IMR-90 (cell line): ENCODE measurements around the gene BANP. TPM values are rescaled to one million over a fixed set of nuclear protein-coding genes. Genes with fewer than 3 reads are reported as not detected.

ENCODE experiments used
- ATAC-seq: fragments of 200-7000 bp; cut with Tn5 transposase; 2 replicates; pipeline ENCODE4 v1.9.1; 2020; ENCODE audit warnings: low read depth, mild to moderate bottlenecking, moderate library complexity
- BruUV-seq: library from RNA; stranded (reverse); fragments of 400-500 nt; replicated peaks from 2 replicates; lab custom pipeline; 2021; lab: Mats Ljungman, UMichigan
- CTCF ChIA-PET: fragments of 300-600 bp; formaldehyde crosslinking; extraction: SDS; loops from one replicate; lab custom pipeline; 2021; ENCODE audit warnings: antibody characterized with exemption; lab: Yijun Ruan, JAX
- POLR2A ChIA-PET: fragments of 300-600 bp; sonication (Branson Sonifier 250); formaldehyde crosslinking; loops from one replicate; lab custom pipeline; 2022; ENCODE audit warnings: antibody characterized with exemption; ENCODE audit not compliant: unreplicated experiment; lab: Charles Lee
- DNase-seq: peaks from one replicate; pipeline ENCODE4 v3.0.0; 2013
- H2AFZ ChIP-seq: replicated peaks from 2 replicates; pipeline ENCODE3; 2013; ENCODE audit warnings: low read length, mild to moderate bottlenecking; ENCODE audit not compliant: poor library complexity
- H2AK5ac ChIP-seq: 2 replicates; pipeline ENCODE4 v1.6.1; 2013; ENCODE audit warnings: low read depth, low read length, inconsistent platforms
- H2AK9ac ChIP-seq: replicated peaks from 2 replicates; pipeline ENCODE3; 2013; ENCODE audit warnings: mild to moderate bottlenecking, low read depth, low read length, moderate library complexity; ENCODE audit not compliant: poor library complexity
- H2BK120ac ChIP-seq: 2 replicates; pipeline ENCODE4 v1.6.1; 2013; ENCODE audit warnings: low read depth, low read length, inconsistent platforms
- H2BK15ac ChIP-seq: 3 replicates; pipeline ENCODE4 v1.6.1; 2013; ENCODE audit warnings: low read depth, low read length, inconsistent platforms
- H2BK20ac ChIP-seq: 2 replicates; pipeline ENCODE4 v1.6.1; 2013; ENCODE audit warnings: low read depth, mild to moderate bottlenecking, inconsistent platforms, low read length, moderate library complexity
- H2BK5ac ChIP-seq: 2 replicates; pipeline ENCODE4 v1.6.1; 2013; ENCODE audit warnings: mild to moderate bottlenecking, low read depth, low read length, inconsistent platforms; ENCODE audit not compliant: poor library complexity, severe bottlenecking
- H3K14ac ChIP-seq: replicated peaks from 2 replicates; pipeline ENCODE4 v1.6.1; 2013; ENCODE audit warnings: low read depth, low read length, inconsistent platforms
- H3K18ac ChIP-seq: 2 replicates; pipeline ENCODE4 v1.6.1; 2013; ENCODE audit warnings: low read depth, low read length, control low read depth
- H3K23ac ChIP-seq: 2 replicates; pipeline ENCODE4 v1.6.1; 2013; ENCODE audit warnings: low read depth, low read length, inconsistent platforms
- H3K27ac ChIP-seq: 2 replicates; pipeline ENCODE4 v1.5.1; 2013; ENCODE audit warnings: mild to moderate bottlenecking, control low read depth, low read length; ENCODE audit not compliant: insufficient read depth
- H3K27me3 ChIP-seq: 2 replicates; pipeline ENCODE4 v1.6.1; 2013; ENCODE audit warnings: low read length; ENCODE audit not compliant: control insufficient read depth, insufficient read depth
- H3K36me3 ChIP-seq: 2 replicates; pipeline ENCODE4 v1.6.1; 2013; ENCODE audit warnings: low read length, mixed read lengths; ENCODE audit not compliant: control insufficient read depth, insufficient read depth
- H3K4ac ChIP-seq: 2 replicates; pipeline ENCODE4 v1.6.1; 2013; ENCODE audit warnings: low read depth, low read length, inconsistent platforms
- H3K4me1 ChIP-seq: 2 replicates; pipeline ENCODE4 v1.6.1; 2013; ENCODE audit warnings: low read length, mixed read lengths; ENCODE audit not compliant: control insufficient read depth, insufficient read depth
- H3K4me2 ChIP-seq: 2 replicates; pipeline ENCODE4 v1.6.1; 2013; ENCODE audit warnings: low read depth, mild to moderate bottlenecking, control low read depth, low read length, moderate library complexity
- H3K4me3 ChIP-seq: 2 replicates; pipeline ENCODE4 v1.5.1; 2013; ENCODE audit warnings: low read depth, mild to moderate bottlenecking, control low read depth, low read length, moderate library complexity; ENCODE audit not compliant: insufficient read depth
- H3K56ac ChIP-seq: 2 replicates; pipeline ENCODE4 v1.6.1; 2013; ENCODE audit warnings: low read length, inconsistent platforms; ENCODE audit not compliant: insufficient read depth; ENCODE audit errors: extremely low read depth
- H3K79me1 ChIP-seq, 2 experiments: 2 replicates each; pipeline ENCODE4 v1.6.1; 2013; ENCODE audit warnings: low read length in 2 of 2, inconsistent platforms in 1 of 2, low read depth in 1 of 2
- H3K9ac ChIP-seq: 2 replicates; pipeline ENCODE4 v1.6.1; 2013; ENCODE audit warnings: low read depth, low read length, control low read depth
- H3K9me1 ChIP-seq: 2 replicates; pipeline ENCODE4 v1.6.1; 2013; ENCODE audit warnings: low read length, inconsistent platforms; ENCODE audit not compliant: insufficient read depth
- H3K9me3 ChIP-seq: 2 replicates; pipeline ENCODE4 v1.6.1; 2013; ENCODE audit warnings: low read length; ENCODE audit not compliant: control insufficient read depth, insufficient read depth
- H4K20me1 ChIP-seq: 2 replicates; pipeline ENCODE4 v1.6.1; 2013; ENCODE audit warnings: low read length, inconsistent platforms; ENCODE audit not compliant: insufficient read depth
- H4K5ac ChIP-seq: 2 replicates; pipeline ENCODE4 v1.6.1; 2013; ENCODE audit warnings: mild to moderate bottlenecking, low read depth, low read length, control low read depth
- H4K8ac ChIP-seq, 2 experiments: 2 replicates each; pipeline ENCODE4 v1.6.1; 2013; ENCODE audit warnings: low read depth in 2 of 2, low read length in 2 of 2, control low read depth in 1 of 2, inconsistent platforms in 1 of 2
- H4K91ac ChIP-seq: 2 replicates; pipeline ENCODE4 v1.6.1; 2013; ENCODE audit warnings: low read depth, low read length, inconsistent platforms; ENCODE audit not compliant: insufficient read depth
- BHLHE40 ChIP-seq: fragments of 150-350 bp; IDR thresholded peaks from 2 replicates; pipeline ENCODE4 v1.6.1; 2016; ENCODE audit warnings: mild to moderate bottlenecking, low read depth, low read length
- CEBPB ChIP-seq: IDR thresholded peaks from 2 replicates; pipeline ENCODE4 v1.6.1; 2012; ENCODE audit warnings: low read depth, low read length, improper control_type of control experiment
- CHD1 ChIP-seq: IDR thresholded peaks from 2 replicates; pipeline ENCODE4 v1.6.1; 2012; ENCODE audit warnings: low read depth, low read length, improper control_type of control experiment
- FOS ChIP-seq: fragments of 150-350 bp; IDR thresholded peaks from 2 replicates; pipeline ENCODE4 v1.6.1; 2016; ENCODE audit warnings: low read depth, low read length
- MAFK ChIP-seq: IDR thresholded peaks from 2 replicates; pipeline ENCODE4 v1.6.1; 2012; ENCODE audit warnings: low read depth, low read length, improper control_type of control experiment
- MAZ ChIP-seq: IDR thresholded peaks from 2 replicates; pipeline ENCODE4 v1.6.1; 2012; ENCODE audit warnings: low read depth, mild to moderate bottlenecking, low read length, improper control_type of control experiment, moderate library complexity, borderline replicate concordance
- MXI1 ChIP-seq: IDR thresholded peaks from 2 replicates; pipeline ENCODE4 v1.6.1; 2012; ENCODE audit warnings: low read depth, mild to moderate bottlenecking, low read length, moderate library complexity, borderline replicate concordance
- NFE2L2 ChIP-seq: fragments of 150-350 bp; IDR thresholded peaks from 2 replicates; pipeline ENCODE4 v1.6.1; 2016; ENCODE audit warnings: low read depth, mild to moderate bottlenecking, low read length
- POLR2A ChIP-seq: IDR thresholded peaks from 2 replicates; pipeline ENCODE4 v1.6.1; 2012; ENCODE audit warnings: mild to moderate bottlenecking, low read depth, low read length
- RAD21 ChIP-seq: IDR thresholded peaks from 2 replicates; pipeline ENCODE4 v1.6.1; 2012; ENCODE audit warnings: low read length, improper control_type of control experiment
- RCOR1 ChIP-seq: IDR thresholded peaks from 2 replicates; pipeline ENCODE4 v1.6.1; 2012; ENCODE audit warnings: mild to moderate bottlenecking, low read length, improper control_type of control experiment; ENCODE audit not compliant: insufficient replicate concordance
- RFX5 ChIP-seq: IDR thresholded peaks from 2 replicates; pipeline ENCODE4 v1.8.0; 2012; ENCODE audit warnings: low read depth, mild to moderate bottlenecking, low read length, moderate library complexity
- SMC3 ChIP-seq: fragments of 150-350 bp; IDR thresholded peaks from 2 replicates; pipeline ENCODE4 v1.6.1; 2016; ENCODE audit warnings: low read depth, mild to moderate bottlenecking, antibody characterized with exemption, low read length, moderate library complexity
- WGBS, 2 experiments: methylation state at CpG; one replicate each; pipeline versions ENCODE4 v1.1.5 to v1.1.7; 2013; ENCODE audit warnings: missing lambda C conversion rate in 2 of 2; ENCODE audit not compliant: insufficient read length in 1 of 2; ENCODE audit errors: extremely low coverage in 2 of 2; 5-methylcytosine and 5-hydroxymethylcytosine counted together
- dilution Hi-C: fragments of 300-500 bp; cut with HindIII; formaldehyde crosslinking; loops from one replicate; pipeline ENCODE4 v1.14.3; 2018; ENCODE audit warnings: low sequenced_read_pairs; ENCODE audit not compliant: unreplicated experiment
- in situ Hi-C: fragments of 300-500 bp; cut with MboI; formaldehyde crosslinking; loops from 3 replicates; pipeline ENCODE4 v1.14.3; 2019; ENCODE audit warnings: low sequenced_read_pairs, inconsistent platforms, mixed read lengths
- intact Hi-C: fragments of 100-400 bp; cut with micrococcal nuclease; formaldehyde crosslinking; loops from 2 replicates; pipeline ENCODE4 v1.10.0; 2022
- polyA plus RNA-seq, 3 experiments: library from polyadenylated mRNA; depleted of rRNA; stranded (reverse); fragments of >200 nt; gene quantifications; 2 replicates each; pipeline ENCODE4 v1.2.3, GENCODE V29; 2012; ENCODE audit warnings: low replicate concordance in 1 of 3
- total RNA-seq: library from RNA; depleted of rRNA; stranded (reverse); fragments of >200 nt; gene quantifications from 2 replicates; pipeline ENCODE4 v1.2.3, GENCODE V29; 2012
- TF ChIP-seq, protein P1 (sequence below): conservative IDR thresholded peaks from 2 replicates; pipeline ENCODE4 v1.5.1; 2012; ENCODE audit warnings: mild to moderate bottlenecking, low read depth, low read length, improper control_type of control experiment
- TF ChIP-seq, protein P2 (sequence below): fragments of 150-350 bp; IDR thresholded peaks from 2 replicates; pipeline ENCODE4 v1.6.1; 2016; ENCODE audit warnings: low read depth, mild to moderate bottlenecking, low read length, moderate library complexity, borderline replicate concordance
- TF ChIP-seq, protein P3 (sequence below): fragments of 150-350 bp; IDR thresholded peaks from 2 replicates; pipeline ENCODE4 v1.6.1; 2017; ENCODE audit warnings: mild to moderate bottlenecking, antibody characterized with exemption, low read length, low read depth

The BANP gene
- total and polyA plus RNA-seq, 2 of the 4 experiments (the other 2 are of a cell fraction), result 17.4 to 17.9 TPM

DNA sequence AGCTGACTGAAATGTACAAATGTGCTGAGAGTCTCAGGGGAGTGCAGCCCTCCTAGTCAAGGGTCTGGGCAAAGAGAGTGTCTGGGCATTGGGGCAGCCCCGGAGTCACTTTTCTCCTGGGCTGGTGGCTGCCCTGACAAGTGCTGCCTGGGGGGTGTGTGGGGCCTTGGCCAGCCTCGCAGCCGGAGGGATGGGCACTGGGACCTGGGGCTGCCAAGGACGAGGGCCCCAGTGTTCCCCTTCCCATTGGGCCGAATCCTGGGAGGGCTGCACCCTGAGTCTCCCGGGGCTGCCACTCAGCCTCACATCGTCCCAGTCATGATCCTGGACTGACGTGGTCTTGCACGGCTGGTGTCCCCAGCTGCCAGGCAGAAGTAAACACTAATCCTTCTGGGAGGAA is 132.3 kb downstream of the BANP start:
- intact Hi-C loops, result no loop called here
- Histone ChIP-seq H3K4me3 (no peak overlapping the region), H3K27ac (no peak overlapping the region), H3K14ac (no peak overlapping the region), H3K56ac (no peak overlapping the region), H3K9me1 (peaks cover 3% of the 10 kb centered on the region; the same call in 1 of the 2 replicates), H3K23ac (no peak overlapping the region), H2AK5ac (no peak overlapping the region), H4K5ac (no peak overlapping the region), H2AFZ (no peak overlapping the region), H3K9me3 (peaks cover 3% of the 10 kb centered on the region), H2BK5ac (no peak overlapping the region), H3K4me1 (peaks cover 4% of the 10 kb centered on the region; the same call in 1 of the 2 replicates), H2BK20ac (no peak overlapping the region), H3K9ac (no peak overlapping the region), H3K18ac (no peak overlapping the region; the same call in 1 of the 2 replicates), H3K4ac (no peak overlapping the region), H3K4me2 (no peak overlapping the region), H4K8ac (no peak overlapping the region), H2AK9ac (no peak overlapping the region), H2BK15ac (no peak overlapping the region), H3K79me1 (0 out of 4 replicates have a peak, but pooled peaks cover 0 to 4% of the 10 kb centered on the region in 2 experiments), H3K36me3 (no peaks in the 10 kb centered on the region), H4K20me1 (no peaks in the 10 kb centered on the region), H3K27me3 (no peaks in the 10 kb centered on the region), H4K91ac (no peak overlapping the region), H2BK120ac (no peak overlapping the region; the same call in 1 of the 2 replicates)
- ATAC-seq, result no peak; the same call in 1 of the 2 replicates
- TF ChIP-seq POLR2A, result no peak
- TF ChIP-seq RAD21, result no peak
- TF ChIP-seq RCOR1, result no peak
- TF ChIP-seq RFX5, result no peak
- no peak for TF ChIP-seq NFE2L2
- TF ChIP-seq, protein P1, sequence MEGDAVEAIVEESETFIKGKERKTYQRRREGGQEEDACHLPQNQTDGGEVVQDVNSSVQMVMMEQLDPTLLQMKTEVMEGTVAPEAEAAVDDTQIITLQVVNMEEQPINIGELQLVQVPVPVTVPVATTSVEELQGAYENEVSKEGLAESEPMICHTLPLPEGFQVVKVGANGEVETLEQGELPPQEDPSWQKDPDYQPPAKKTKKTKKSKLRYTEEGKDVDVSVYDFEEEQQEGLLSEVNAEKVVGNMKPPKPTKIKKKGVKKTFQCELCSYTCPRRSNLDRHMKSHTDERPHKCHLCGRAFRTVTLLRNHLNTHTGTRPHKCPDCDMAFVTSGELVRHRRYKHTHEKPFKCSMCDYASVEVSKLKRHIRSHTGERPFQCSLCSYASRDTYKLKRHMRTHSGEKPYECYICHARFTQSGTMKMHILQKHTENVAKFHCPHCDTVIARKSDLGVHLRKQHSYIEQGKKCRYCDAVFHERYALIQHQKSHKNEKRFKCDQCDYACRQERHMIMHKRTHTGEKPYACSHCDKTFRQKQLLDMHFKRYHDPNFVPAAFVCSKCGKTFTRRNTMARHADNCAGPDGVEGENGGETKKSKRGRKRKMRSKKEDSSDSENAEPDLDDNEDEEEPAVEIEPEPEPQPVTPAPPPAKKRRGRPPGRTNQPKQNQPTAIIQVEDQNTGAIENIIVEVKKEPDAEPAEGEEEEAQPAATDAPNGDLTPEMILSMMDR, result no peak
- no peak for TF ChIP-seq FOS
- TF ChIP-seq MXI1, result no peak
- TF ChIP-seq, protein P2, sequence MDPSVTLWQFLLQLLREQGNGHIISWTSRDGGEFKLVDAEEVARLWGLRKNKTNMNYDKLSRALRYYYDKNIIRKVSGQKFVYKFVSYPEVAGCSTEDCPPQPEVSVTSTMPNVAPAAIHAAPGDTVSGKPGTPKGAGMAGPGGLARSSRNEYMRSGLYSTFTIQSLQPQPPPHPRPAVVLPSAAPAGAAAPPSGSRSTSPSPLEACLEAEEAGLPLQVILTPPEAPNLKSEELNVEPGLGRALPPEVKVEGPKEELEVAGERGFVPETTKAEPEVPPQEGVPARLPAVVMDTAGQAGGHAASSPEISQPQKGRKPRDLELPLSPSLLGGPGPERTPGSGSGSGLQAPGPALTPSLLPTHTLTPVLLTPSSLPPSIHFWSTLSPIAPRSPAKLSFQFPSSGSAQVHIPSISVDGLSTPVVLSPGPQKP, result no peak
- no peak for TF ChIP-seq MAZ
- TF ChIP-seq, protein P3, sequence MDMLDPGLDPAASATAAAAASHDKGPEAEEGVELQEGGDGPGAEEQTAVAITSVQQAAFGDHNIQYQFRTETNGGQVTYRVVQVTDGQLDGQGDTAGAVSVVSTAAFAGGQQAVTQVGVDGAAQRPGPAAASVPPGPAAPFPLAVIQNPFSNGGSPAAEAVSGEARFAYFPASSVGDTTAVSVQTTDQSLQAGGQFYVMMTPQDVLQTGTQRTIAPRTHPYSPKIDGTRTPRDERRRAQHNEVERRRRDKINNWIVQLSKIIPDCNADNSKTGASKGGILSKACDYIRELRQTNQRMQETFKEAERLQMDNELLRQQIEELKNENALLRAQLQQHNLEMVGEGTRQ, result no peak
- no peak for TF ChIP-seq SMC3
- no peak for TF ChIP-seq MAFK
- no peak for TF ChIP-seq CHD1
- no peak for TF ChIP-seq CEBPB
- TF ChIP-seq BHLHE40, result no peak
- ChIA-PET POLR2A (no interaction called here), CTCF (no interaction called here)
- BruUV-seq, result no TSS peak
- in situ Hi-C loops, result no loop called here
- dilution Hi-C loops, result no loop called here
- WGBS, 2 experiments, result 60% methylated on average over 3 of the region's 9 CpGs; no CpG with 5 or more reads in 1 of the 2 experiments
- peak; percentile 9 for DNase-seq
